HEK293 (cell line): Measurements from ENCODE around the gene USF3.

Source experiments
- YY1 ChIP-seq: fragments of 450-650 bp; formaldehyde crosslinking; IDR thresholded peaks from 2 replicates; pipeline ENCODE4 v1.5.1; 2018; ENCODE audit warnings: missing biosample characterization, missing genetic modification characterization
- TF ChIP-seq, protein P1 (sequence below): fragments of 450-650 bp; formaldehyde crosslinking; IDR thresholded peaks from 2 replicates; pipeline ENCODE4 v1.5.1; 2016; ENCODE audit warnings: missing biosample characterization, missing genetic modification characterization

DNA sequence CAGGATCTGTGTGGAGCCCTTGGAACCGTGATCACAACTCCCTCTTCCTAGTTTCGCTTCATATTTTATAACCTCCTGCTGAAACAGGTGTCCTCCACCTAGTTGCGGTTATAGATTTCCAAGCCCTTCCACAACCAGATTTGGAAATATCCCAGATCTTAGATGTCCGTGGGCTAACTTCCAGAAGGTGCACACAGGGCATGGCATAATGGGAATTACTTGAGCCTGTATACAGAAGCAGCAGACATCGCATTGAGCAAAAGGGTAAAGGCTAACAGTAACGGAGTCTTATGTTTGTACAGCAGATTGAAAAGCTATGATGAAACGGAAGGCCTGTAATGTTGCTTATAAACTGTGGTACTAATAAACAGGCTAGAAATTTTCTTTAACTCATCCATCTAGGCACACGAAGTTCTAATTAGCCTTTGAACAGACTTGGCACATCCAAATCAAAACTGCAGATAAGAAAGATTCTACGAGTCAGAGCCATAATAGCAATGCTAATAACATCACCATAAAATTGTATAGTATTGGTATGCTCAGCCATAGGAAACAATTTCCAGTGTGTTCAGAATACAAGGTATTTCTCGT is 1.2 kb upstream of the USF3 start:
- TF ChIP-seq YY1 = no peak
- TF ChIP-seq, protein P1, sequence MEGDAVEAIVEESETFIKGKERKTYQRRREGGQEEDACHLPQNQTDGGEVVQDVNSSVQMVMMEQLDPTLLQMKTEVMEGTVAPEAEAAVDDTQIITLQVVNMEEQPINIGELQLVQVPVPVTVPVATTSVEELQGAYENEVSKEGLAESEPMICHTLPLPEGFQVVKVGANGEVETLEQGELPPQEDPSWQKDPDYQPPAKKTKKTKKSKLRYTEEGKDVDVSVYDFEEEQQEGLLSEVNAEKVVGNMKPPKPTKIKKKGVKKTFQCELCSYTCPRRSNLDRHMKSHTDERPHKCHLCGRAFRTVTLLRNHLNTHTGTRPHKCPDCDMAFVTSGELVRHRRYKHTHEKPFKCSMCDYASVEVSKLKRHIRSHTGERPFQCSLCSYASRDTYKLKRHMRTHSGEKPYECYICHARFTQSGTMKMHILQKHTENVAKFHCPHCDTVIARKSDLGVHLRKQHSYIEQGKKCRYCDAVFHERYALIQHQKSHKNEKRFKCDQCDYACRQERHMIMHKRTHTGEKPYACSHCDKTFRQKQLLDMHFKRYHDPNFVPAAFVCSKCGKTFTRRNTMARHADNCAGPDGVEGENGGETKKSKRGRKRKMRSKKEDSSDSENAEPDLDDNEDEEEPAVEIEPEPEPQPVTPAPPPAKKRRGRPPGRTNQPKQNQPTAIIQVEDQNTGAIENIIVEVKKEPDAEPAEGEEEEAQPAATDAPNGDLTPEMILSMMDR (tag by site-specific recombination) = no peak
